H1 (cell line): Measurements from ENCODE around the gene GPR87. TPM values are rescaled to one million over a fixed set of nuclear protein-coding genes. Genes with fewer than 3 reads are reported as not detected.

ENCODE experiments used
- CTCF ChIA-PET: fragments of 300-600 bp; sonication (Branson Sonifier 250); formaldehyde crosslinking; loops from one replicate; lab custom pipeline; 2021; ENCODE audit not compliant: partially characterized antibody; lab: Charles Lee
- POLR2A ChIA-PET: fragments of 300-600 bp; sonication (Branson Sonifier 250); formaldehyde crosslinking; loops from one replicate; lab custom pipeline; 2021; ENCODE audit warnings: inconsistent platforms; ENCODE audit not compliant: partially characterized antibody; lab: Charles Lee
- DNase-seq, 2 experiments: peaks; one replicate each; pipeline versions ENCODE4 v3.0.0 to v3.0.0-alpha.2; 2010 to 2022; ENCODE audit warnings: low spot score in 2 of 2, low read depth in 1 of 2, mixed read lengths in 1 of 2
- FAIRE-seq: peaks from 2 replicates; lab custom pipeline; 2011; peaks lifted over from hg19 to GRCh38; lab: Jason Lieb, UNC
- H2AFZ ChIP-seq: 2 replicates; pipeline ENCODE4 v1.8.1; 2012; ENCODE audit warnings: low read length, inconsistent platforms
- H2AK5ac ChIP-seq: 2 replicates; pipeline ENCODE4 v1.6.1; 2013; ENCODE audit warnings: low read depth, low read length
- H2BK120ac ChIP-seq: replicated peaks from 2 replicates; pipeline ENCODE3; 2013; ENCODE audit warnings: low read depth, low read length, inconsistent platforms
- H2BK12ac ChIP-seq: 2 replicates; pipeline ENCODE4 v1.6.1; 2013; ENCODE audit warnings: low read depth, low read length
- H2BK15ac ChIP-seq: 2 replicates; pipeline ENCODE4 v1.6.1; 2013; ENCODE audit warnings: low read length
- H2BK20ac ChIP-seq: 2 replicates; pipeline ENCODE4 v1.6.1; 2013; ENCODE audit warnings: low read length
- H2BK5ac ChIP-seq: 2 replicates; pipeline ENCODE4 v1.6.1; 2013; ENCODE audit warnings: low read depth, low read length
- H3K14ac ChIP-seq: 2 replicates; pipeline ENCODE4 v1.6.1; 2013; ENCODE audit warnings: inconsistent platforms; ENCODE audit not compliant: insufficient read length
- H3K18ac ChIP-seq: 2 replicates; pipeline ENCODE4 v1.6.1; 2013; ENCODE audit warnings: low read length; ENCODE audit errors: extremely low read depth
- H3K23ac ChIP-seq: 2 replicates; pipeline ENCODE4 v1.6.1; 2013; ENCODE audit warnings: inconsistent platforms; ENCODE audit not compliant: insufficient read length
- H3K23me2 ChIP-seq: 2 replicates; pipeline ENCODE4 v1.6.1; 2013; ENCODE audit warnings: low read depth, low read length
- H3K27ac ChIP-seq: 2 replicates; pipeline ENCODE4 v1.6.1; 2011; ENCODE audit warnings: low read depth, low read length, inconsistent platforms
- H3K27me3 ChIP-seq, 4 experiments: replicated peaks in 1 of 4; 1 replicate in 1 of 4; 2 replicates in 3 of 4; pipeline versions ENCODE4 v1.6.1 to v1.8.1; 2011 to 2013; ENCODE audit warnings: low read length in 3 of 4, mild to moderate bottlenecking in 3 of 4, inconsistent platforms in 2 of 4, mixed read lengths in 2 of 4, moderate library complexity in 1 of 4; ENCODE audit not compliant: control insufficient read depth in 3 of 4, insufficient read depth in 3 of 4; ENCODE audit errors: extremely low read depth in 1 of 4
- H3K36me3 ChIP-seq, 4 experiments: 2 replicates each; pipeline versions ENCODE4 v1.6.1 to v1.8.1; 2011 to 2013; ENCODE audit warnings: mild to moderate bottlenecking in 4 of 4, low read length in 3 of 4, moderate library complexity in 2 of 4, control low read depth in 1 of 4, inconsistent platforms in 1 of 4; ENCODE audit not compliant: insufficient read depth in 4 of 4, control insufficient read depth in 2 of 4
- H3K4ac ChIP-seq: replicated peaks from 2 replicates; pipeline ENCODE3; 2013; ENCODE audit warnings: low read length, low read depth, mixed read lengths, inconsistent platforms; ENCODE audit not compliant: insufficient read length
- H3K4me1 ChIP-seq, 4 experiments: replicated peaks in 1 of 4; 1 replicate in 1 of 4; 2 replicates in 3 of 4; pipeline versions ENCODE4 v1.6.1 to v1.8.1; 2011 to 2013; ENCODE audit warnings: low read length in 3 of 4, inconsistent platforms in 2 of 4, mixed read lengths in 1 of 4; ENCODE audit not compliant: insufficient read depth in 4 of 4, control insufficient read depth in 3 of 4
- H3K4me2 ChIP-seq, 2 experiments: 2 replicates each; pipeline versions ENCODE4 v1.6.1 to v1.8.1; 2011 to 2013; ENCODE audit warnings: low read depth in 2 of 2, low read length in 2 of 2, control low read depth in 1 of 2, inconsistent platforms in 1 of 2, mild to moderate bottlenecking in 1 of 2; ENCODE audit not compliant: insufficient read depth in 1 of 2
- H3K4me3 ChIP-seq, 4 experiments: fragments of 200-600, 300-600 bp in 1 of 4; sonication (generic), shearing (Covaris generic), sonication (Bioruptor Twin) in 1 of 4; 2 replicates each; pipeline versions ENCODE4 v1.5.1 to v1.8.1; 2011 to 2016; ENCODE audit warnings: low read length in 4 of 4, low read depth in 3 of 4, control low read depth in 2 of 4, inconsistent platforms in 2 of 4, mild to moderate bottlenecking in 2 of 4, mixed read lengths in 1 of 4, moderate library complexity in 1 of 4; ENCODE audit not compliant: insufficient read depth in 2 of 4; ENCODE audit errors: extremely low read depth in 1 of 4
- H3K56ac ChIP-seq: replicated peaks from 2 replicates; pipeline ENCODE3; 2013; ENCODE audit warnings: low read depth, mild to moderate bottlenecking, mixed read lengths, low read length, inconsistent platforms; ENCODE audit not compliant: insufficient read length
- H3K79me1 ChIP-seq: 2 replicates; pipeline ENCODE4 v1.6.1; 2013; ENCODE audit warnings: low read depth, low read length, control low read depth
- H3K79me2 ChIP-seq, 2 experiments: 2 replicates each; pipeline versions ENCODE4 v1.6.1 to v1.8.1; 2012 to 2013; ENCODE audit warnings: low read length in 2 of 2, mild to moderate bottlenecking in 2 of 2, inconsistent platforms in 1 of 2; ENCODE audit not compliant: insufficient read depth in 2 of 2, control insufficient read depth in 1 of 2
- H3K9ac ChIP-seq, 4 experiments: replicated peaks in 1 of 4; 1 replicate in 1 of 4; 2 replicates in 3 of 4; pipeline versions ENCODE4 v1.6.1 to v1.8.1; 2011 to 2013; ENCODE audit warnings: low read depth in 3 of 4, low read length in 3 of 4, control low read depth in 2 of 4, mild to moderate bottlenecking in 2 of 4, moderate library complexity in 2 of 4, inconsistent platforms in 1 of 4; ENCODE audit errors: extremely low read depth in 1 of 4
- H3K9me3 ChIP-seq, 2 experiments: 2 replicates each; pipeline versions ENCODE4 v1.6.1 to v1.8.1; 2012 to 2013; ENCODE audit warnings: mild to moderate bottlenecking in 2 of 2, moderate library complexity in 2 of 2, control low read depth in 1 of 2, inconsistent platforms in 1 of 2, low read depth in 1 of 2, low read length in 1 of 2, mixed read lengths in 1 of 2; ENCODE audit not compliant: insufficient read depth in 2 of 2
- H4K20me1 ChIP-seq, 2 experiments: replicated peaks in 1 of 2; 2 replicates each; pipeline versions ENCODE3 to v1.8.1; 2011 to 2013; ENCODE audit warnings: inconsistent platforms in 2 of 2, low read length in 2 of 2, mild to moderate bottlenecking in 1 of 2; ENCODE audit not compliant: insufficient read depth in 2 of 2, control insufficient read depth in 1 of 2
- H4K5ac ChIP-seq: 2 replicates; pipeline ENCODE4 v1.6.1; 2013; ENCODE audit warnings: low read length, low read depth, mixed read lengths, inconsistent platforms; ENCODE audit not compliant: insufficient read length
- H4K8ac ChIP-seq: 2 replicates; pipeline ENCODE4 v1.8.0; 2013; ENCODE audit warnings: mild to moderate bottlenecking, moderate library complexity, low read length, inconsistent platforms; ENCODE audit not compliant: insufficient read depth; ENCODE audit errors: extremely low read depth
- H4K91ac ChIP-seq: replicated peaks from 2 replicates; pipeline ENCODE3; 2013; ENCODE audit warnings: low read length, mixed read lengths, inconsistent platforms; ENCODE audit not compliant: insufficient read length
- WGBS, 2 experiments: shearing (Covaris generic) in 1 of 2; methylation state at CpG; one replicate each; pipeline versions ENCODE4 v1.1.6 to v1.1.7; 2013 to 2015; ENCODE audit warnings: low lambda C conversion rate in 2 of 2, mixed read lengths in 2 of 2, inconsistent platforms in 1 of 2, low coverage in 1 of 2, missing lambda C conversion rate in 1 of 2; ENCODE audit not compliant: insufficient replicate concordance in 2 of 2, insufficient coverage in 1 of 2, insufficient read length in 1 of 2; ENCODE audit errors: extremely low coverage in 1 of 2, missing lambda C conversion rate in 1 of 2; 5-methylcytosine and 5-hydroxymethylcytosine counted together
- polyA plus RNA-seq, 7 experiments: library from polyadenylated mRNA; depleted of rRNA in 3 of 7; stranded (reverse) in 5 of 7; unstranded in 2 of 7; fragments of >200 nt in 5 of 7; fragments of 200-250 nt in 2 of 7; gene quantifications; 1 replicate in 5 of 7; 2 replicates in 1 of 7; 4 replicates in 1 of 7; pipeline versions ENCODE4 v1.2.1 to v1.2.3, GENCODE V29; 2011 to 2013; ENCODE audit warnings: missing spikeins in 2 of 7, mixed read lengths in 2 of 7
- total RNA-seq: library from RNA; stranded (reverse); fragmentation: NEBNext Ultra II Directional; extraction: Animal tissue kit (Norgen Biotek cat#: 25700); gene quantifications from 2 replicates; pipeline ENCODE4 v1.2.1, GENCODE V29; 2021

GPR87 gene
- total and polyA plus RNA-seq, 2 of the 8 experiments (the other 6 are each of a cell fraction or from before 2014, with no cell fraction given), result 0.05 TPM; not detected in 1

DNA sequence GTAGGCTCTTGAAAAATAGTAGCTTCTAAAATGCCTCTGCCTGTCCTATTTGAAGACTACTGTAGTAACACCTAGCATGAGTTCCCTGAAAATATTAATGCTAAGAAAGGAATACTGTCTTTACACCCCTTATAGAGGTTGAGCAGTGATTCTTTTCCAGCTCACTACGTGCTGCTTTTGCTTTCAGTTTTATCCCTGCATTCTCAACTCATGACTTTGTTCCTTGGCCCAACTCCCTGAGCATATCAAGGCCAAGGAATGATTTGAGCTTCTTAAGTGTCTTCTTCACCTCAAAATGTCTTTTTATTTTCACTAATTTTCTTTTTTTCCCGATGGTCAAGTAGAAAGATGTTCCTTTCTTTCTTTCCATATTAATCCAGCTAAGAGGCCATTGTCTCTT, 29.2 kb upstream of the GPR87 start:
- H3K27ac ChIP-seq, result no peak overlapping the region
- ChIA-PET CTCF (interaction anchor here (0.6 to 1.5 kb wide), 5 partner anchors 13 to 115 kb away, joined by 3 to 10 read pairs (median 3); no protein-coding TSS in a partner anchor), POLR2A (no interaction called here)
- FAIRE-seq, result no peak
- H2BK5ac ChIP-seq, result no peak overlapping the region
- no peak overlapping the region for H3K56ac ChIP-seq
- no peak overlapping the region for H3K9ac ChIP-seq
- H2AK5ac ChIP-seq, result no peak overlapping the region
- no peak overlapping the region for H3K18ac ChIP-seq
- no peak overlapping the region for H3K23ac ChIP-seq
- H3K4ac ChIP-seq, result no peak overlapping the region
- DNase-seq, result no peak
- no peaks in the 10 kb centered on the region for H3K36me3 ChIP-seq
- no peak overlapping the region for H2BK20ac ChIP-seq
- no peak overlapping the region for H3K4me3 ChIP-seq
- no peak overlapping the region for H4K8ac ChIP-seq
- H3K14ac ChIP-seq, result no peak overlapping the region
- H4K91ac ChIP-seq, result no peak overlapping the region
- peaks cover 0 to 1% (median 0%) of the 10 kb centered on the region in 4 experiments; a peak in 1 of 7 replicates for H3K27me3 ChIP-seq
- no peak overlapping the region for H2AFZ ChIP-seq
- H3K9me3 ChIP-seq, result no peaks in the 10 kb centered on the region
- H3K4me1 ChIP-seq, result peaks cover 0 to 10% (median 5%) of the 10 kb centered on the region in 4 experiments; a peak in 3 of 7 replicates
- H4K20me1 ChIP-seq, result no peaks in the 10 kb centered on the region
- H3K79me1 ChIP-seq, result no peaks in the 10 kb centered on the region
- no peak overlapping the region for H2BK12ac ChIP-seq
- no peak overlapping the region for H2BK15ac ChIP-seq
- no peaks in the 10 kb centered on the region; the same call in 1 of the 2 replicates for H3K23me2 ChIP-seq
- no peak overlapping the region for H3K4me2 ChIP-seq
- no peak overlapping the region for H2BK120ac ChIP-seq
- no peaks in the 10 kb centered on the region for H3K79me2 ChIP-seq
- no peak overlapping the region for H4K5ac ChIP-seq
- 75% methylated on average over 2 of the region's 2 CpGs; no CpG with 5 or more reads in 1 of the 2 experiments for WGBS, 2 experiments
